Measurements from ENCODE around the gene CAMK1D.

The CAMK1D gene

DNA sequence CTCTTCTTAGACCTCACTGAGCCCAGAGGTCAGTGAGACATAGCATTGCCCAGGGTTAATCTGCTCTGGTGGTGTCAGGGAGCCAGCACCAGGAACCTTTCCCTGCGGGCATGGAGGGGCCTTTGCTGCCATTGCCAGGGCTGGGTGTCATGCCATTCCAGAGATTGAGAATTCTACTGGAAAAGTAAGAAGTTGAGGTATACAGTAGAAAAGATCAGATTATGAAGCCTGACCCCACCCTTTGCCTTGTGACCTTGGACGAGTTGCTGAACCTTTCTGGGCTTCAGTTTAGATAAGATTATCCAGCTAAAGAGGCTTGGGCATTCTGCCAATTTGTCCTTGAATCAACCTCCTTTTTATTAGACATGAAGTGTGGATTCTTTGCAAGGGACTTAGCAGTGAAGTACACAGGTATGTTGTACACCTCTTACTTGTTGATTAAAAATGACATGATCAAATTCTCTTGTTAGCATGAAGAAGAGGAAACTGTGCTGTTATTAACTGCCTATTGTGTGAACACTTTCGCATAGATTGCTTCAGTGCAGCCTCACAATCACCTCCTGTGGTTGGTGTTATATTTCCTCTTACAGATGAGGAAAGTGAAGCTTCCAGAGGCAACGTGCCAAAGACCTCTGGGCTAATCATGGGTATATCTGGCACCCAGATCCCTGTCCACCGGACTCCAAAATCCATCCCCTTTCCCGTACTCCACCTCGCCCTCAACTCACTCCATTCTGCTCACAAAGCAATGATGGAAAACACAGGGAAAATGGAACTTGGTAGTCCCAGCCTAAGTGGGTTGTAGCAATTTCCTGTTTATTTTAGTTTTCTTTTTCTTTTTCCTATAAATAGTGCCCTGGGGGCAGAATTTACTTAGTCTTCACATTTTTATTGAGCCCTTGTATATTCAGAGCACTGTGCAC is 151.3 kb downstream of the CAMK1D start:
- DNase-seq: no peak

DNA sequence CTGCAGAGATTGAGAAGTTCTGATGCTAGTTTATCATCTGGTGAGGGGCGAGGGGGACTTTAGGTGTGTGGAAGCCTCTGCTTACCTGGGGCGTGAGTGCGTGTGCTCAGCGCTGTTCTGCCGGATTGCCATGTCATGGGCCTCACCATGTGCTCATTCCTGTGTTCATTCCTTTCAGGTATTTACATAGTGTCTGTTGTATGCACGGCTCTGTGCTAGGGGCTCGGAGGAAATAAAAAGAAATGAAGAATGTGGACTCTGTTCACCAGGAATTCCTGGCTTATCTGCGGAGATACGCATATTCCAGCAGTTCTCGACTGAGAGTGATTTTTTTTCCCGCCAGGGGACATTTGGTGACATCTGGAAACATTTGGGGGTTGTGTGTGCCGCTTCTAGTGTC is 152.0 kb downstream of the CAMK1D start:
- no peak for DNase-seq

DNA sequence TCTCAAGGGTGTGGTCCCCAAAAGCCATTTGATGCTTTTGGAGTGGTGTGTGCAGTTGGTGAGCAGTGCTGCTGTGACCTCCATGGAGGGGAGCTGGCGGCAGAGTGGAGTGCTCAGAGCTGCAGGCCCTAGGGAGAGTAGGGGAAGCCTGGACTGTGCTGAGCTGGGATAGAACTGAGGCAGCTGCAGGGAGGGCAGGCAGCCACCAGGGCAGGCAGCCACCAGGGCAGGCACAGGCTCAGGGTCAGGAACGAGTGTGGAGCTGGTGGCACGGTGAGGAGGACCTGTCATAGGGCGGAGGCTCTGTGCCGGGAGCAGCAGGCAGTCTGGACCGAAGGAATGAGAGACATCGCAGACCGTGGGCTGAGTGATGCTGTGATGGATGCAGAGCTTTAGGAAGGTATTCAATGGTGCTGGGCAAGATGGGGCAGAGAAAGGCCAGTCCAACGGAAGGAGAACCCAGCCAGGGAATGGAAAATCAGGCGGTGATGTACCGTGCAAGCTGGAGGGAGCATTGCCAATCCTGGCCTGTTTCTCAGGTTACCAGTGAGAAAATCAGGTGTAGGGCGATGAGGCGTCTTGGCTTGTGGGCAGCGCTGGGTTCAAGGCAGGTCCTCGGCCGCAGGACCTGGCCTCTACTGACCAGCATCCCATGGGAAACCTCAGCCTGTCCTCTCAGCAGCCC is 152.6 kb downstream of the CAMK1D start:
- no peak for DNase-seq

DNA sequence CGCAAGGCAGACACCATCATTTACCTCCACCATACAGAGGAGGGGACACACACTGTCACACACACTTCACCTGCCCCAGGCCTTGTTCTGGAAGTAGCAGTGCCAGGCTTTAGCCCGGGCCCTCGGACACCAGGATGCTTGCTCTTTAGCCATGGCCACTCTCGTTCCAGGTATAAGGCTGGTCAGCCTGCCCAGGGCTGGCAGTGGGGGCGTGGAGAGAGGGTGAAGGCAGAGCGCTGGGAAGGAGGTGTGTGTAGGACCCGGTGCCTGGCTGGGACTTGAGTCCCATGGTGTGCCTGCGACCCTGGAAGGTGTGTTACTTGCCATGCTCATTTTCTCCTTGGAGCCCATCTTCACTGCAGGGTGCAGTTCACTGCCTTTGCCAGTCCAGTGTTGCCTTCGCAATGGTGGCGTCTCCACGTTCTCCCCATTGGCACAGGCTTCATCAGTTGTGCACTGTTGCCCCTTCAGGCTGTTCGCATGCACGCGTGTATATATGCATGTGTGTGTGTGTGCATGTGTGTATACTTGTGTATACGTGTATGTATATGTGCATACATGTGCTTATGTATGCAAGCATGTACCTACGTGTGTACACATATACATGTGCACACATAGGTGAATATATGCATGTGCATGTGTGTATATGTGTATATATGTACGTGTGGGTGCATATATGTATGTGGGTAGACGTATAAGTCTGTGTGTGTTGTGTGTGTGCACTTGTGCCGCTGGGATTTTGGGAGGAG is 153.4 kb downstream of the CAMK1D start:
- DNase-seq: no peak

DNA sequence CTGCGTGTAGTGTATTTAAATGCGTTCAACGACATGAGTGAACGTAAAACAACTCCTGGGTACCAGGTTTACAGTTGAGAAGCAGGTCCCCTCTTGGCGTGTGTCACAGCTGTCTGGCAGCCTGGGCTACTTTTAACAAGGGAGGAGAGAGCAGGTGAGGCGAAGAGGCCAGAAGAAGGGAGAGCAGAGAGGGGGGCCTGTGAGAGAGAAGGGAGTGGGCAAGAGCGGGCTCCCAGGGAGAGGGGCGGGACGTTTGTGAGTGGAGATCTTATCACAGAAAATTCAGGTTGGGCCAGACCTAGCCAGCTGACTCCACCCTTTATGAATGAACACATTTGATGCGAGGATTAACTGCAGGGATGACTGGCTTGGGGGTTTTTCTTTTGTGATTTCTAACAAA is 154.0 kb downstream of the CAMK1D start:
- no peak for DNase-seq

DNA sequence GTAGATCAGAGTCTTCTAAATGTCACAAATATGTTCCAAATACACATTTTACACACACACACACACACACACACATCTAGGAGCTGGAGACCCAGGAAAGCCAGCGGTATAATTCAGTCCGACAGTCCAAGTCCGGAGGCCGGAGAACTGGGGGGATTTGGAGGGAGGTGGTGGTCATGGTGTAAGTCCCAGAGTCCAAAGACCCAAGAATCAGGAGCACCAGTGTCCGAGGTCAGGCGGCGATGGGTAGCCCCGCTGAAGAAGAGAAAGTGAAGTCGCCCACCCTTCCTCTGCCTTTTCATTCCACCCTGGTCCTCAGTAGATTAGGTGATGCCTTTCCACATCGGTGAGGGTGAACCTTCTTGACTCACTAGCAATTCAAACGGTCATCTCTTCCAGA is 154.8 kb downstream of the CAMK1D start:
- no peak for DNase-seq

DNA sequence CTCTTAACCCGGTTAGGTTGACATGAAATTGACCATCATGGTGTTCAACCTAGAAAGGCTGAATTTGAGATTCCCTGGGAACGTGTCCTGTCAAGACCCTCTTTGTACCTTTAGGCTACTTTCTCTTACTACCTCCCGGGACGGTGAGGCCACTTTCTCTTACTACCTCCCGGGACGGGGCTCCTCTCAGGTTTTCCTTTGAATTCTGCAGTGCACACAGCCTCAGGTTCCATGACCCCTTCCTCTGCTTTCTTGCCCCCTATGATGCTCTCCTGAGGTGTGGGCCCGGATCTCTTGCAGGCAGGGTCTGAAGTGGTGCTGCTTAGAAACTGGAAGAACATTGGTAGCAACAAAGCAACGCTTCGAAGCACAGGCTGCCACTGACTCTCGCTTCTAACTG is 155.3 kb downstream of the CAMK1D start:
- no peak for DNase-seq

DNA sequence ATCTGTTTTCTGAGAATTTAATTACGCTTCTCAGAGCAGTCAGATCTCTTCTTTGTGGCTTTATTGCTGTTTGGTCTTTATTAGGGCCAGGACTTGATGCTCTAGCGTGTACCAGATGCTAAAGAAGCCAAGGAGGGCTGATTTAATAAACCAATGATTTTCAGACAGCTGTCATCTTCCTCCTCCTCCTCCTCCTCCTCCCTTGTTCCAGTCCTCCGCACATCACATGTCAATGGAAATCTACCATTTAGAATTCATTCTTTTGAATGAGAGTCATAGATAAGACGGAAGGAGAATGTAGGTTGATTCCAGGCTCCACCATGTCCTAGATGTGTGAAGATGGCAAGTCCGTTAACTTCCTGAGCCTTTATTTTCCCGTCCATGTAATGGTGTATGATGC is 156.3 kb downstream of the CAMK1D start:
- DNase-seq: no peak

DNA sequence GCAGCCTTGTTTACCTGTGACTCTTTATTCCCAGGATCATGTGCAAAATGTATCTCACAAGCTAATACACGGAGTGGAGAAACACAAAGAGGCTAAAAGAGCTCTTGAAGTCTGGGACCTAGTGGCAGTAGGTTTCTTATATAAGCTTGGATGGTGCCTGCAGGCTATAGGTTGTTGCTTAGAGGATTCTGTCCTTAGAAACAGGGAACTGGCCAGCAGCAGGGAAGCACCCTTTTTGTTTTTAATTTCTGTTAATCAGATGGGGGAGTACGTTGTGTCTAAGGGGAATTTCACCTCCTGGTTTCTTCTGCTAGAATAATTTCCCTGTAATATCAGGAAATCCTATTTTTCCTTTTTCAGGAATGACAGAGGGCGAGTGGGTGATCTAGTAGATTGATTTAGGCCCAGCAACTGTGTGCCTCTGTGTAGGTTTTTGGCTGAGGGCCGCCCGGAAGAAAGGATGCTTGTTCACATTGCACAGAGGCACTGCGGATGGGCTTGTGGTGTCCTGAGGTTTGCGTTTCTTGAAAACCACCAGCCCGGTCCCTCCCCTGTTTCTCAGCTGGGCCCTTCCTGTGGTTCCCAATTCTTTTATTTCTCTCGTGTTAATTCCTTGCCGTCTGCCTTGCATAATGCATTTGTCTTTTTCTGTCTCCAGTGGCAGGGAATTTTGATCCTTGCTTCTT is 158.0 kb downstream of the CAMK1D start:
- DNase-seq: peak in 1 of 6 experiments; percentile 10

DNA sequence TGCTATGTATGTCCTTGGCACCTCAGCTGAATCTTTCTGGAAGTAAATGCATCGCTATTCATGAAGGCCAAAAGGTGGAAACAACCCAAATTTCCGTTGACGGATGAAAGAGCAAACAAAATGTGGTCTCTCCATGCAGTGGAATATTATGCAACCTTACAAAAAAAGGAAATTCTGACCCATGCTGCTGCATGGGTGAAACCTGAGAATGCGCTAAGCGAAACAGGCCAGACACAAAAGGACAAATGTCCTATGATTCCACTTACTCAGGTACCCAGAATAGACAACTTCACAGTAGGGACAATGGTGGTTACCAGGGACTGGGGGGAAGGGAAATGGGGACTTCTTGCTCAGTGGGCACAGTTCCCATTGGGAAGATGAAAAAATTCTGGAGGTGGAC is 158.8 kb downstream of the CAMK1D start:
- DNase-seq: no peak

DNA sequence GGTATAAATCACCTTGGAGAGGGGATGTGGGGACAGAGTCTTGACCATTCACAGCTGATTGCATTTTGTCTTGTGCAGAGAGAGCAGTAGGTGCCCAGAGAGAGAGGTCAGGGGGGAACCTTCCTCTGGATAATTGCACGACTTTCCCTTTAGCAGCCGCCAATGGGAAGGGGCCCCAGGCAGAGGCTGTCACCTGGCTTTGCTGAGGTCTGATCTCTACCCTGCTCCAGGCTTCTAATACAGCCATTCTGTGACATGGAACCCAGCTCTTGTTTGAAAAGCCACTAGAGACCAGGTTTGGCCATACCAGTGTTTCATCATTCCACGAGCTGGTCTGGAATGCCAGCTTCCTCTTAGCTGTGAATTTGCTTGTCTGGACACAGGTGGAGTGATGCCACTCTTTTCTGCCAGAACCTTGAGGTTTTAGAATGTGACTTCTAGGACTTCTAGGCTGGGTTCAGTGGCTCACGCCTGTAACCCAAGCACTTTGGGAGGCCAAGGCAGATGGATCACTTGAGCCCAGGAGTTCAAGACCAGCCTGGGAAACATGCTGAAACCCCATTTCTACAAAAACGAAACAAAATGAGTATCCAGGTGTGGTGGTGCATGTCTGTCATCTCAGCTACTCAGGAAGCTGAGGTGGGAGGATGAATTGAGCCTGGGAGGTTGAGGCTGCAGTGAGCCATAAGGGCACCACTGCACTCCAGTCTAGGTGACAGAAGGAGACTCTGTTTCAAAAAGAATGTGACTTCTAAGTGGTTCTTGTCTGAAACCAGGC is 159.9 kb downstream of the CAMK1D start:
- no peak for DNase-seq

DNA sequence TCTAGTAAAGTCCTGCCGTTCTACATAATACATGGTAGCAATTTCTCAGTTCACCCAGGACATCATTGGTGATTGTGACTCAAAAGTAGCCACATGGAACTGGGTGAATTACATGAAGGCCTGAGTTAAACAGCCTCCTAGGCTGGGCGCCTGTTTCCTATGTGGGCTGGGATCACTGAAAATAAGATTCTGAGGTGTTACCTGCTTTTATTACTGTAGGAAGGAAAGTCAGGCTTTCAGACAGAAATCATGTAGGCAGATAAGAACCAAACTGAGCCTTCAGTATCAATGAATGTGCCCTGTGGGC is 160.4 kb downstream of the CAMK1D start:
- DNase-seq: no peak

DNA sequence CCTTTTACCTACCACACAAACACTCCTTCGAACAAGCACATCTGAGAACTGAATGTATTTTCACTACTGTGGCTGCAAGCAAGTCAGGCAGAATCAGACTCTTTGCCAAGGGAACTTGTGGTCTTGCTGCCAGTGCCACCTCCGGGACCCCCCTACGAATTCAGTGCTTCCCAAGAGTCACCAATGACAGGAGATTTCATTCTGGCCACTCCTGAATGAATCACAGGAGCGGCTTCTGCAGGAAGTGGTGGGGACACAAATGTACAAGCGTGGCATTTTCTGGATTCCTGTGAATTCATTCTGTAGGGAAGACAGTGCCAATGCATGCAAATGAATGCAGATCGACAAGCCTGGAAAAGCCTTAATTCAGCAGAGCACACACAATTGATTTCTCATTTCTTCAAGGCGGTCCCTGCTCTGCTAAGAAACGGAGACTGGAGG is 161.2 kb downstream of the CAMK1D start:
- DNase-seq: no peak

DNA sequence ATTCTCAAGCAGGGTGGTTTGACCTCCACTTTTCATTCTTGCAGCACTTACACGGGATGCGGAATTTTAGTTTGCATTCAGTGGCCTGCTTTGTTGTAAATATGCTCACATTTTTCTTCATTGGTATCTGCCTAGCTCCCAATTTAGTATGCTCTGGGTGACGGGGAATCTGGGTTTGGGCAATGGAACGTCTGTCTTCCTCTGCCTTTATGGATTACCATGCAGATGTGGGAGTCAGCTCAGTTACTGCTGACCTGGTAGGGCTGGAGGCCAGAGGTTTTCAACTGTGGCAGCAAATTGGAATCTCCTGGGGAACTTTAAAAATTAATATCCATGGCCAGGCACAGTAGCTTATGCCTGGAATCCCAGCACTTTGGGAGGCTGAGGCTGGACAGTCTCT is 161.6 kb downstream of the CAMK1D start:
- no peak for DNase-seq

DNA sequence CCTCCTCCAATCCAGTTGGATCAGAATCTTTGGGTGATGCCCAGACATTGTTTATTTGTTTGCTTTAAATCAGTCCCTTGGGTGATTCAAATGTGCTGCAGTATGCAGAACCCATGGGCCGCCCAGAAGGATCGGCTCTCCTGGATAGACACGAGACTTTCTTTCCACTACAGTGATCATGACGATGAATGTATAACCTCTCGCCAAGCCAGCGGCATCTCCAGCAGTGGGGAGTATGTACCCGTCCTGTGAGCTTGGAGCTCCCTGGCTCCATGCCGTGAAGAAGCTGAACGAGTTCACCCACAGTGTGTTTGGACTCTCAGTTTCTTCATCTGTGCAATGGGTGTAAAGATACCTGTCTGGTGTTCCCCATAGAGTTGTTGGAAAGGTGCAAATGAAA is 162.3 kb downstream of the CAMK1D start:
- DNase-seq: no peak

DNA sequence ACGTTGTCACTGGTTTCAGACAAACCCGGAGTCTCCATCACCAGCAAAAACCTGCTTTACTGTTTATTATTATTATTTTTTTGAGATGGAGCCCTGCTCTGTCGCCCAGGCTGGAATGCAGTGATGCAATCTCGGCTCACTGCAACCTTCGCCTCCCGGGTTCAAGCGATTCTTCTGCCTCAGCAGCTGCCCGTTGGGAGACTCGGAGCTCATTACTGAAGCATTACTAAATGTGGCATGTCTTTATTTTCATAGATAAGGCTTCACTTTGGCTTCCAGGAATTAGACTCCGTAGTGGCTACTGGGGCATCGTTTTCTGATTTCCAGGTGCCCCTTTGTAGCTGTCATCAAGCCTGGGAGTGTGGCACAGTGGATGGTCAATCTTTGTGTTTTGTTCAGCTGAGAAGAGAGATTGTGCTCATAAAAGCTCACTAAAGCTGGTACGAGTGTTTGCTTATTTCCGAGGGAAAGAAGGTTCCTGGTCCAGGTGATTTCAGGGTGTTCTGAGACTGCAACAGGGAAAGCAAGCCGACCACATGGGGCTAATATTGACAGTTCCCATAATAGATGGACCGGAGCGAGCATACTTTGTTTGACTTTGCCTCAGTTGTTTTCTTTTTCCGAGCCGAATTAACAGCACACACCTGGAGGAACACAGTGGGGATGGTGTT is 163.1 kb downstream of the CAMK1D start:
- no peak for DNase-seq

DNA sequence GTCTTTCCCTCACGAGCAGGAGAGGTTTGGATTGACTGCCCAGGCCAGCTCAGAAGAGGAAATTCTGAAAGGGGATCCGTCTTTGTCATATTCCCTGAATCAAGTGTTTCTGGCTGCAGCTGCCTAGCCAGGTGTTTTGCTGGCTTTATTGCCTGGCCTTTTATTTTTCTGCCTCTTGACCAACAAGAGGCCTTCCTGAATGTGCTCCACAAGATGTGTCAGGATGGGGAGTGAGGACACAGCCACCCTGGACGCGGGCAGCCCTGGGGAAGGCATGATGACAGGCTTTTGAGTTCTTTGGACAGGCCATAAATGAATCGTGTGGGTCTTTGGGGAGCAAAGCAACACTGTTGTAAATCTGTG is 163.6 kb downstream of the CAMK1D start:
- no peak for DNase-seq

DNA sequence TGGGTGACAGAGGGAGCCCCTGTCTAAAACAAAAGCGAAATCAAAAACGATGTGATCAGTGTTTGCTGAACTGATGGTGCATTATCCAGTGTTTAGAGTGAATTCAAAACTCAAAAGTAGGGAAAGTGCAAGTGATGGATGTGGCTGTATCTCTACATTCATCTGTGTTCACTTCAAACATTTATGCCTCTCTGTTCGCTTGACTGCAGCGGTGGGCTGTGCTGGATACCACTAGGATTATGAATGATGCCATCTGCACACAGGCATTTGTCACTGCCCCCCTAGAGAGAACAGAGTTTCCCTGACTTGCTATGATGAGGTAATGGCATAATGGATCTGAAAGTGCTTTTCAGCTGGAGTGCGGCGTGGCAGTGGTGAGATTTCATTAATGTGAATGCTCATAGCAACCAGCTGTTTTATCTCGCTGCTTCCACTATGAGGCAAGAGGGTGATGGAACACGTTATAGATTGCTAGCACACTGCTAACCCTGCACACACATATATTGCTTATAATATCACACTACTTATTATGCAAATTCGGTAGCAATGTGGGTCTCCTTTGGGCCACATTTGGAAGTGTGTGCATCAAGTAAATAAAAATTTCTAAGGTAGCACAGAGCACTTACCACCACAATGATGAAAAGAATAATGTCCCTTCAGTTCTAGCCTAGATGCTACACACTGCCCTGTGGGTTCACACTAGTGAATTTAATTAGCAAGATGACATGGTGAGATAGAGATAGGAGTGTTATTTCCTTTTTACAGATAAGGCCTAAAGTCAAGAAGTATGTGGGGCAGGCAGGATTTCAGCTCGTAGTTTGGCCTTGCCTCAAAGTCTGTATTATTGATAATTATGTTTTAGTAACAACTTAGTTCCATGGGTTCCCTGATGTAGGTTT is 164.7 kb downstream of the CAMK1D start:
- DNase-seq: no peak

DNA sequence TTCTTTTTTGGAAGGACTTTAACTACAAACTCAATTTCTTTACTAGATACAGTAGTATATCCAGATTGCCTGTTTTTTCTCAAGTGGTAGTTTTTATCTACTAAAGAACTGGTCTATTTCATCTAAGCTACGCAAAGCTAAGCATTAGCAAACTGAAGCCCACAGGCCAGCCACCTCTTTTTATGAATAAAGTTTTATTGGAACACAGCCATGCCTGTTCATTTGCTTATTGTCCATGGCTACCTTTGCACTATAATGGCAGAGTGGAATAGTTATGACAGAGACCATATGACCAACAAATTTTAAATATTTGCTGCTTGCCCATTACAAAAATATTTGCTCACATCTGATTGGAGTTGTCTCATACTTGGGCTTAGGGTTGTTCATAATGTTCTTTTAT is 168.7 kb downstream of the CAMK1D start:
- no peak for DNase-seq

DNA sequence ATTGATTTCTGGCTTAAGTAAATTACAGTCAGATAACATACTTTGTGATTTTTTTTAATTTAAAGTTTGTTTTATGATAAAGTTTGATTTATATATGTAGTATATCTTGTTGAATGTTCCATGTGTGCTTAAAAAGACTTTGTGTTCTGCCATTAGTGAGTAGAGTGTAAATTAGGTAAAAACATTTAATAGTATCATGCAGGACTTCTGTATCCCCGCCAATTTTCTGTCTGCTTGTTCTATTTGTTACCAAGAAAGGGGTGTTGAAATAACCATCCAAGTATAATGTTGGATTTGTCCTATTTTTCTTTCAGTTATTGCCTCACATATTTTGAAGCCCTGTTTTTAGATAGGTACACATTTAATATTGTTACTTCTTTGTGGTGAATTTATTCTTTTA is 172.1 kb downstream of the CAMK1D start:
- DNase-seq: no peak

DNA sequence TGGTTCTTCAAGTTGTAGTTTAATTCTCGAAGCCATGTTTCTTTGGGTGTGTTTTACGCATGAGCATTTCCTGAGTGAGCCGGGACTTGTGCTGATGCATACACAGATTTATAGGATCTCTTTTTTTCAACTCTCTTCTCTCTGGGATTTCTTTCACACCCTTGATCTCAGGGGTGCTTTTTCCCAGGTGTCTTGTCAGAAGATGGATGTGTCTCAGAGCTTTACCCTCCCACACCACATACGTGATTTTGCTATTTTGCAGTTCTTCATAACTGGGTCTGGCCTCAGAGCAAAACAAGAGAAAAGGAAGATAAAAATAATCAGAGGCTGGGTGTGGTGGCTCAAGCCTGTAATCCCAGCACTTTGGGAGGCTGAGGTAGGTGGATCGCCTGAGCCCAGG is 177.0 kb downstream of the CAMK1D start:
- no peak for DNase-seq

All from stimulated activated naive CD4-positive, alpha-beta T cell (primary cell).